RKO (cell line): Measurements from ENCODE around the gene CSGALNACT2.
"Not testable (repeated sequence)": the region's sequence is repeated elsewhere in the genome, so short reads cannot be mapped to it uniquely, and the experiment has no call there.

Experiments
- DNase-seq: peaks from one replicate; pipeline ENCODE4 v3.0.0-alpha.2; 2016; ENCODE audit warnings: low spot score

Gene CSGALNACT2

DNA sequence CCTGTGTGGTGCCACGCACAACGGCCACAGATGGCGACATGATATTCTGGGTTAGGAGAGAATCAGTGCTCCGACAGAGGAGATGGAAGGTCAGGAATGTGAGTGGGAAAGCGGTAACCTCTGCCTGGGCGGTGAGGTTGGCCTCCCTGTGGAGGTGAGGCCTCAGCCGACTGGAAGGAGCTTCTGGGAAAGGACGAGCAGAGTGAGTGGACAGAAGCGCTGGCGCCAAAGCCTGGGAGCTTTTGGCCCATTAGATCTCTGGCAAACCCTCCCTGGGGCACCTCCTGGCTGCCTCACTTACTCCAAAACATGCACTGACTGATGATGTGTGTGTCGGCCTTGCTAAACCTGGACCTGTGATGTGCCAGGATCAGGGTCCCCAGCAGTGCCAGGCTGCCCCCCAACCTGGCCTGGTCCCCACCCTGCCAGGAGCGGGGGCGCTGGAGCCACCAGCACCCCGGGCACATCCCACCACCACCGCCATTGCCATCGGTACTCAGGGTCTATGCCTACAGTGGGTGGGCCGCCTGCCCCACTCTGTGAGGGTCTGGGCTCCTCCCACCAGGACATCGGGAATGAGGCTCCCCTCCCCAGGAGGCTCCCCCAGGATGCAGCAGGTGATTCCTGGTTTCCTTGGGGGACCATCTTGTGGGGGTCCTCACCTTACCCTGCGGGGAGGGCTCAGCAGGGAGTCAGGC is 77.7 kb downstream of the CSGALNACT2 start:
- DNase-seq: no peak

DNA sequence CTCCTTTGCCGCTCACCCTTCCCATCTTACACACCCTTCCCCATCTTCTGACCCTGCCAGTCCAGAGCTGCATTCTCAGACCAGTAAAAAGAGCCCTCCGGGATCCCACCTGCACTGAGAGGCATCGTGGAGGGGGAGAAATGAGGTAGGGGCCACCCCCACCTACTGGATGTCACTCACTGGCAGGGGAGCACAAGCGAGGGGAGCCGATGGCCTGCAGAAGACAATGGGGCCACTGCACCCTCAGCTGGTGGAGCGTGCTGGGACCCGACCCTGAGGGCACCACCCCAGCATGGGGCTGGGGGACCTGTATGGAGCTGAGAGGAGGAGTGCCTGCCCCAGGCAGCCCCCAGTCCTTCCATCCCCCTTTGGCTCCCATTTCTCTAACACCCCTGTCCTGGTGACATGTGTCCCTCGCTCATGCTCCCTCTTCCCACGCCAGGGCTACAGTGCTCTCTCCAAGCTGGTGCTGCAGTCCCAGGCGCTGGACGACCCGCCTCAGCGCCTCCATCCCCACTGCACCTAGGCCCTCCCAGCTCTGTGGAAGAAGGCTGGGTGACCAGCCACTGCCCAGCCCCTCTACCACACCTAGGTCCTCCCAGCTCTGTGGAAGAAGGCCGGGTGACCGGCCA is 78.8 kb downstream of the CSGALNACT2 start:
- DNase-seq: no peak

DNA sequence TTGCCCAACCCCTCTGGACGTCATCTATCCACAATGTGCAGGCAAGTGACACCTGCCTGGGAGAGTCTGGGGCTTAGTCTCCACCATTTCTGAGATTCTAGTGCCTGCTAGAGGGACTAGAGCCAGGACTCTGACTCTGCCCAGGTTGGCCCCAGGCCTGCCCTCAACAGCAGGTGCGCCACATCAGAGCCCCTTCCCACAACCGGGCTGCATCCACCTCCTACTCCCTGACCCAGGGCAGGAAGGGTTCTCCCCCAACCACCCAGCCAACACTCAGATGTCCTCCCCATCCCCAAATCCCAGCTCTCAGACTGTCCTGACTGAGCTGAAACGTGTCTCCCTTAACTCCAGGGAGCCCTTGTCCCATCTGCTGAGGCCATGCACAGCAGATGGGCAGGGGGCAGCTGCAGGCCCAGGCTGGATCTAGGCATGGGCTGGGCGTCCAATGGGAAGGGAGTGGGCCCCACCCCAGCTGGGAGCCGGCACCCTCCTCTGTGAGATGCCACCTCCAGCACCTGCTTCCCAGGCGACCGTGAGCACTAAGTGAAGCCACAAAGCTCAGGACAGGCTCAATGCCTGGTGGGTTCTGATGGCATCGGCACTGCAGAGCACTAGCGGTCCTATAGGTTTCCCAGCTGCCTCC is 79.4 kb downstream of the CSGALNACT2 start:
- no peak for DNase-seq

DNA sequence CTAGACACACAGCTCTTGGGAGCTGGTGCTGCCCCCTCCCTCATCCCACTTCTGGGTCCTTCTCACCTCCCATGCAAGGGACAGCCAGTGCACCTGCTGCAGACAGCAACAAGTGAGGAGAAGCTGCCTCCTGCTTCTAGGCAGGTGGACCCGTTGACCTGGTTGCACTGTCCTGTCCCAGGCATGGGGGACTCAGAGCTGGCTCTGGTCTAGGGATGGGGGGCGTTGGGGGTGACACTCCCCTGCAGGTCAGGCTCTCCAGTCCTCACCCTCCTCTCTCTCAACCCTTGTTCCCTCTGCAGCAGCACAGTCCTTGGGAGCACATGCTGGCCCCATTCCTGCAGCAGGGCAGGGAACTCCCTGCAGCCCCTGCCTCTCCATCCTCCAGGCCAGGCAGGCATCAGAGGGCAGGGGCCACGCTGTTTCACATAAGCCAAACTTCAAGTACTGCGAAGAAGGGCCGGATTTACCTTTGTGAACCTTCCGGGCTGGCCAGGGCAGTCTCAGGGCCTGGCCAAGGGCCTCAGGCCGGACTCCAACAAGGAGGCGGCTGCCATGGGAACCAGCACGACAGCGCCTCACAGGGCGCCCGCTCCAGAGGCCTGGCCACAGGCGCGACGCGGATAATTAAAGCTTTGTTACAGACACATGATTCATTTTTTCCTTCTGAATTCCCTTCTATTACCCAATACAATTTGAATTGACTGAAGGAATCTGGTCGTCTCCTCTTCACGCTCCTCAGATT is 80.1 kb downstream of the CSGALNACT2 start:
- no peak for DNase-seq

DNA sequence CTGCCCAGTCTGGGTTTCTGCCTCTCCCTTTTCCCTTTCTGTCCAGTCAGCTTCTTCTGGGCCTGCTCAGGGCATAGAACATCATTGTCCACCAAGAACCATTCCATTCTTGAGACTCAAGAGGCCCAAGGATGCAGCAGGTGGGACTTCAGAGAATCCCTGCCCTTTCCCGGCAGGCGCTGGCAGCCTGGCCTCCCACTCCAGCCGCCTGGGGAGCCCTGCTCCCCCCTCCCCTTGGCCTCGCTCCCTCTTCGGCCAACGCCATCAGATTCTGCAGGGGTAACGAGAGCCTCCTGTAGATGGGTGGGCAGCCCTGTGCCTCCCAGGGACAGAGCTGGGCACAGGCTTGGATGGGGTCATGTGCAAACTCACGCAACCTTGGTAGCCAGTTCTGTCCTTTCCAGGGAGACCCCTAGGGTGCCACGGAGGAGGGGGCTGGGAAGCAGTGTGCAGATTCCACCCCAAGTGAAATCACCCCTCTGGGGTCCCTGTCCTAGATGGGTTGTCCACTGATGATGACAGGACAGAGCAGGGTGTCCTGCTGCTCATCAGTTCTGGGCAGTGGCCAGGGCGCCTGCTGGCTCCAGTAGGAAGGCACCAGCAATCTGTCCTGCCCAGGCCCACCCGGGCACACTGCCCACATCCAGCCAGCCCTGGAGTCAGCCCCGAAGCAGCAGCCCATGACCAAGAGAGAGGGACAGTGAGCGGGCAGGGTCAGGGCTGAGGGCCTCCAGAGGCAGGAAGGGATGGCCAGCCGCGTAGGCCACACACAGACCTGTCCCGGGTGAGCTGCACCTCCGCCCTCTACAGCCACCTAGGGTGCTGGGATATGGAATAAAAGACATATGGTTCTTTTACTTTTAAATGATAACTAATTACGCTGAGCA is 80.9 kb downstream of the CSGALNACT2 start:
- DNase-seq: no peak

DNA sequence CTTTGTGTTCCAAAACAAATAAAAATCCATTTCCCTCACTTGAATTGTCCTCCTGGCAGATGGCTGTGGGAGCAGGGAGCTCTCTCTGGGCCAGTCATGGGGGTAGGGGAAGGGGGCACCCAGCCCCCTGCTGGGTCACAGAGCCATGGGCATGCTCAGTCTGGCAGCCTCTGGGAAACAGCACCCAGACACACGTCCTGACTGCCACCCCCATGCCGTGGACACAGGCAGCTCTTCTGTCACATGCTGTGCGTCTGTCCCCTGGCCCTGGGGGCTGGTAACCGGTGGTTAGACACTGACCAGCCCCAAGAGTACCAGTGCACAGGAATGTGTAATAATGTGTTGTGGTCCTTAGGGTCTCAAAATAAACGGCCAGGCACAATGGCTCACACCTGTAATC is 81.6 kb downstream of the CSGALNACT2 start:
- no peak for DNase-seq

DNA sequence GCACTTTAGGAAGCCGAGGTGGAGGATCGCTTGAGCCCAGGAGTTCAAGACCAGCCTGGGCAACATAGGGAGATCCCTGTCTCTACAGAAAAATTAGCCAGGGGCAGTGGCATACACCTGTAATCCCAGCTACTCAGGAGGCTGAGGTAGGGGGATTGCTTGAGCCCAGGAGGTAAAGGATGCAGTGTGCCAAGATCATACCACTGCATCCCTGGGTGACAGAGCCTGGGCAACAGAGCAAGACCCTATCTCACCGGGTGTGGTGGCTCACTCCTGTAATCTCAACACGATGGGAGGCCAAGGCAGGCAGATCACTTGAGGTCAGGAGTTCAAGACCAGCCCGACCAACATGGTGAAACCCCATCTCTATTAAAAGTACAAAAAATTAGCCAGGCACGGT is 82.0 kb downstream of the CSGALNACT2 start:
- DNase-seq: not testable (repeated sequence)

DNA sequence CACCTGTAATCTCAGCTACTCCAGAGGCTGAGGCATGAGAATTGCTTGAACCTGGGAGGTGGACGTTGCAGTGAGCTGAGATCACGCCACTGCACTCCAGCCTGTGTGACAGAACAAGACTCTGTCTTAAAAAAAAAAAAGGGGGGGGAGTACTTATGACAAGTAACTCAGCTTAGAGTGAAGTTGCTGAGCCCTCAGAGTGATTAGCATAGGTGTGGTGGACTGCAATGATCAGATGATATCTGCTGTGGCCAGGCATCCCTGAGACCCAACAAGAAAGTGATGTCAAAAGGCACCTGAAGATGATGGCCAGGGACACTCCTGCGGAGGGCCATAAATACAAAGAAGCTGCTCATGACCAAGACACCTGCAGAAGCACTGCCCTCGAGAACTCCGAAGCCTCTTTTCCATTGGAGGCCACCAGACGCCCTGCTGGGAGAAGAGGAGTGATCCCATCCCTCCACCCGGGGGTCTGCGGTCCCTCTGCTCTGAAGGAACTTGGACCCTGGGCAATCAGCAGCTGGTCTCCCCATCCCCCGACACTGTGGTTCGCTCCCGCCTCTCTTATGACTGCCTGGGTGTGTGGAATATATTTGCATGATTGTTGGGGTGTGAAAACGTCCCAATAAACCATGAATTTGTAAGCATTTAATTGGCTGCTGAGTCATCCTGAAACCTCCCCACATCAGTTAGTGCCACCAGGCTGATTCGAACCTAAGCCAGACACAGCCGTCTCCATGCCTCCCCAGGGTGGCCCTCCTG is 82.6 kb downstream of the CSGALNACT2 start:
- no peak for DNase-seq

DNA sequence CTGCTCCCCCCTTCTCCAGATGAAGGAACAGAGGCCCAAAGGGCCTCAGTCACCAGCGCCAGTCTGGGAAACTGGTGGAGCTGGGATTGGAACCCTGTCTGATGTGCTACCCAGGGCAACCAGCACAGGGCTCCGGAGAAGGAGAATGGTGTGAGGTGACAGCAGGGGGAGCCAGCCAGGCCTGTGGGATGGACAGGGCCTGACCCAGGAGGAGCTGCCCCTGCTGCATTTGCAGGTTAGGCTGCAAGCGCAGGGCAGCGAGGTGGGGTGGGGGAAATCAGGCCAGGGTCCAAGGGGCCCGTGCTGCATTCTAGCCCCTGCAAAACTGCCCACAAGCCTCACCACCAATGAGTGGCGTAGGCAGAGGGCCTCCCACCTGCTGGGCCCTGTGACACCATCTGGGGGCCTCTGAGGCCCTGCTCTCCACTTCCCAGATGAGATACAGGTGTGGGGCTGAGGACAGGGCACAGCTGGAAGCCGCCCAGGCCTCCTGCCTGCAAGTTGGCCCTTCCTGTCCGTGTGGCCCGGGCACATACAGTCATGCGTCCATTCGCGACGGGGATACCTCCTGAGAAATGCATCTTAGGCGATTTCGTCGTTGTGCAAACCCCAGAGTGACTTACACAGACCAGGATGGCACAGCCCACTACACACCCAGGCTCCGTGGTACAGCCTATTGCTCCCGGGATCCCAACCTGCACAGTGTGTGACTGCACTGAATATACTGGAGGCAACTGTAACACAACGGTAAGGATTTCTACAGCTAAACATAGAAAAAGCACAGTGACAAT is 83.4 kb downstream of the CSGALNACT2 start:
- DNase-seq: peak; percentile 21

DNA sequence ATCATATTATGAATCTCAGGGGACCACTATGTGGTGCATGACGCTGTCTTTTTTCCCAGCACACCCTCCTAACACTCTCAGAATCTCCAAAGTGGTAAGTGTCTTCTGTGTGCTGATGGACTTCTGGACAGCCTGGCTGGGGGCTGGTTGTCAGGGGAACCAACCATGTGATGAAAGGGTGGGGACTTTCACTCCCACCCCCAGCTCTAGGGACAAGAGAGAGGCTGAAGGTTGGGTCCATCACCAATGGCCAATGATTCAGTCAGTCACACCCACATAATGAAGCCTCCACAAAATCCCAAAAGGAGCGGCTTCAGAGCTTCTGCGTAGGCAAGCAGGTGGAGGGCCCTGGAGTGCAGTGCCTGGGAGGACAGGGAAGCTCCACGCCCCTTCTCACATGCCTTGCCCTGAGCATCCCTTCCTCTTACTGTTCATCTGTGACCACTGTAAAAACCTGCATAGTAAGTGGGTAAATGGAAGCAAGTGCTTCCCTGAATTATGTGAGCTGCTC is 84.0 kb downstream of the CSGALNACT2 start:
- DNase-seq: no peak

DNA sequence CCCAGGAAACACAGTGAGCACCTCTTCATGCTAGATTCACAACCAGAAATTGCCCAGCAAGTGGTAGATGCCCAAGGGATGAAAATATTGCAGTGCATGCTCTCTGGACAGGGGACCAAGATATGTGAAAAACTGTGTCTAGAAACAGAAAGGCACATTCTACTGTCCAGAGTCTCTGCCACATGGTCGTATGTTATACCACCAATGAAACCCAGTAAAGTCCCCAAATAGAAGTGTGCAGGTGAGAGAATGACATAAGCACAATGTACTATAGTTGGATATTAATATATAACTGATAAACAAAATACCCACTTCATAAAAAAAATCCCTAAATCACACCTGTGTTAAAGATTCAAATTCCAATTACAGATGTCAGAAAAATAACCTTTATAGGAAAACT is 84.8 kb downstream of the CSGALNACT2 start:
- no peak for DNase-seq

DNA sequence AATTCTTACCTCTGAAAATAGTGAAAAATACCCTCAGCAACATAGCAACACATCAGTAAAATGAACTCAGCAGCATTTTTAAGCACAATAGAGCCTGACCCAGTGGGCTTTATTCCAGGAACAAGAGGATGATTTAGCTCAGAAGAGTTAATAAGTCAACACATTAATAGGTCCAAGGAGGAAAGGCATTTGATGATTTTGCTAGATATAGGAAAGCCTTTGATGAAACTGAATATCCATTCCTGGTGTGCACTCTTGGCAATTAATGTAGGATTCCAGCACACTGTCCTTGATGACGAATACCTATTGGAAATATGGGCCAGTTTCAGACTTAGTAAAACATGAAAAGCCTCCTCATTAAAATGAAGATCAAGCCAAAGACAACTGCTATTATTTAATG is 86.1 kb downstream of the CSGALNACT2 start:
- DNase-seq: no peak

DNA sequence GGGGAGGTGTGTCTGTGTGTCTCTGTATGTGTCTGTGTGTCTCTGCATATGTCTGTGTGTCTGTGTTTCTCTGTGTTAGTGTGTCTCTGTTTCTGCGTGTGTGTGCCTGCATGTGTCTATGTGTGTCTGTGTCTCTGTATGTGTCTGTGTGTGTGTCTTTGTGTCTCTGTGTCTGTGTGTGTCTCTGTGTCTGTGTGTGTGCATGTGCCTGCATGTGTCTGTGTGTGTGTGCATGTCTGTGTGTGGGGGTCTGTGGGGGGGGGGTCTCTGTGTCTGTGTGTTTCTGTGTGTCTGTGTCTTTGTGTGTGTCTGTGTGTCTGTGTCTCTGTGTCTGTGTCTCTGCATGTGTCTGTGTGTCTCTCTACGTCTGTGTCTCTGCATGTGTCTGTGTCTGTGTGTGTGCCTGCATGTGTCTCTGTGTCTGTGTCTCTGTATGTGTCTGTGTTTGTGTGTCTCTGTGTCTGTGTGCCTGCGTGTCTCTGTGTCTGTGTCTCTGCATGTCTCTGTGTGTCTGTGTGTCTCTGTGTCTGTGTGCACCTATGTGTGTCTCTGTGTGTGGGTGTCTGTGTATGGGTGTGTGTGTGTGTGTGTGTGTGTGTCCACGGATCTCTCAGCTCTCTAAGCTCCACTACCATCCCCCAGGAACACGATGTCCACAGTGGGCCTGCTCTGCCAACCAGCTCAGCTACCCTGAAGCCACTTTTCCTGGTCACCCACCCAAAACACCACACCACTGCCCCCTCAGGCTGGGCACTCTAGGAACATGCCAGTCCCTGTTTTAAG is 87.0 kb downstream of the CSGALNACT2 start:
- DNase-seq: no peak

DNA sequence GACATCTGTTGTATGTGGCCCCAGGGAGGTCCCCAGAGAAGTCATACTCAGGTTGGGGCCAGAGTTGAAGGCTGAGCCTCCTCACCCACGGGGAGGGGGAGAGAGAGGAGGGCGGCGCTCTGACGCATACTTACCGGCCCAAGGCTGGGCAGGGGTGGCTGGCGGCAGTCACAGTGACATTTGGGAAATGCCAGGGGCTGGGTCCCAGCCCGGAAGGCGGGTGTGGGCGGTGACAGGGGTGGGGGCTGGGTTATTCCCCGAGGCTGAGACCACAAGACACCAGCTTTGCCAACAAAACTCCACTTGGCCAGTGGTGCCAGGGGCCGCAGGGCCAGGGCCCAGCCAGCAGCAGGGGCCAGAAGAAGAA is 87.5 kb downstream of the CSGALNACT2 start:
- DNase-seq: no peak

DNA sequence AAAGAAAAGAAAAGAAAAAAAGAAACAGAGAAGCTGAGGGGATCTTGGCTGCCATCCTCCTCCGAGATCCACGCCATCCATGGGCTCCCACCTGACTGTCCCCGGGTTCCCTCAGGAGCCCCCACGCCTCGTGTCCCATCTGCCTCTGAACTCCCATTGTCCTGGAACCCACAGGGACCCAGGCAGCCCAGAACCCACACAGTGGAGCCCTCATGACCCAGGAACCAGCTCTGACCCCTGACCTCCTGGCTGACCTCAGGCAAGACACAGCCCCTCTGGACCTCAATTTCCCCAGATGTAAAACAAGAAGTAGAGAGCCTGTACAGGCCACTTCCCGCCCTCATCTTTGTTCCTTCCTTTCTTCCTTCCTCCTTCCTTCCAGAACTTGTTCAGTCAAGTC is 88.2 kb downstream of the CSGALNACT2 start:
- DNase-seq: no peak

DNA sequence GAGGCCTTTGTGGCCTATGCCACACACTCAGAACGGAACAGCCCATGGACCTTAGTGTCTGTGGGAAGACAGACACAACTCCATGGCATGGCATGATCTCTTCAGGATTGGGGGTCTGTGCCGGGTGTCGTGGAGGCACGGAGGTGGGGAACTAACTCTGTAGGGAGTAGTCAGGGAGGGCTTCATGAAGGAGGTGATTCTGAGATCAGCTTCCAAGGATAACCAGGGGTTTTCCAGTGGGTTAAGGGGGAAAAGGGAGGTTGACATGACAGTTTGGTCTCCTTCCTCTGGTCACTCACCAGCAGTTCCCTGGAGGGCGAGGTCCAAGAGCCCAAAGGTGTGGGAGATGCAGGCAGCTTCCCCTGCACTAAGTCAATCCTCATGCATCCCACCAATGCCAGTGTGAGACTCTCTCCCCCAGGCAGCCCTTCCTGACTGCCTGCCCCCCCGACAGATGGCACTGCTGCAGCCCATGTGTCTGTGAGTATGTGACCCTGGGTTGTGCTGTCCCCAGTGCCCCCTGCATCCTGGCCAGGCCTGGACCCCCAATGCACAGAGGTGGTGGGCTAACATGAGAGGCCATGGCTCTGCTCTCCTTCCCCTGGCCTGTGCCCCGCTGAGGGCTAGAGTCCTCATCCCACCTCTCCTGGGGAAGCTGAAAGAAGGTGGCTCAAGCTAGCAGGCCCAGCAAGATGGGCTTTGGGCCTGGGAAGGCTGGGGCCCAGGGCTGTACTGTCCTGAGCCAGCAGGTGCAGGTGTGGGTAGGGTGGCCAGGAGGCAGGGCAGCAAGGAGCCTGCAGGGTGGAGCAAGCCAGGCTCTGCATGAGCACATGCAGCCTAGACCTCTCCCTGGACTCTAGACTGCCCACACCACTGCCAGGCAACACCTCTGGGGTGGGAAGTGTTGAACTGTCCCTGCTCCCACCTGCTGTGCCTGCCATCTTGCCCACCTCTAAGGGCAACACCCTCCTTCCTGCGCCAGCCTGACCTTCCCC is 88.9 kb downstream of the CSGALNACT2 start:
- no peak for DNase-seq

DNA sequence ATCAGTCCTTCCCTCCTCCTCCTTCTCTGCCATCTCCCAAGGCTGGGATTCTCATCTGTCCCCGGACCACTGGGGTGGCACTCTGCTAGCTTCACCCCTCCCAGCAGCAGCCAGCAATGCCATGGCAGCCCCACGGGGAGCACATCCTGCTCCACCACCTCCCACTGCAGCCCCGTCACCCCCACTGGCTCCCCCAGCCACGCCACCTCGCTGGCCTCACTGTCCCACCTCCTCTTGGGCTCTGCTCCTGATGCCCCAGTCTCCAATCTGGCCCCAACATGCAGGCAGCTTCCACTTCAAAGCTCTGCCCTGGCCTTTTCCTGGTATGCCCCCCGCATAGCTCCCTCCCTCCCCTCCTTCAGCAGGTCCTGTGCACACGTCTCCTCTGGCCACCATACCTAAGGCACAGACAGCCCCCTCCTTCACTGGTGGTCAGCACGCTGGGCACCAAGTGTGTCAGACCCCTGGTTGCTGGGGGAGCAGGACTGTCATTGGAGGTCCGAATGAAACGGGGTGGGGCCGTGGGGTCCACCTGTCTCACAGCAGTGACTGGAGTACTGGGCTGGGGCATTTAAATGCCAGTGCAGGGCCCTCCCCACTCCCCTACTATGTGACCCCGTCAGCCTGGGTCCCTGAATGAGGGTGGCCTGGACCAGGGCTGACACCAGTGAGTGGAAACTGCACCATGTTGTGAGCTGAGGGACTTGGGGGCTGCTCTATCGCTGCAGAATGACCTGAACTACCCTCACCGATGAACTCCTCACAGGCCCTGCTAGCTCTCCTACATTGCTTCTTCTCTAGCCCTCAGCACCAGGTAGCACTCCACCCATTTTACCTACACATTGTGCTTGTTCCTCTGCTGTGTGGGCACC is 89.9 kb downstream of the CSGALNACT2 start:
- no peak for DNase-seq
